NCI-H2171 treated with DMSO at 0.1 percent for 48 hours (cell line): Measurements from ENCODE around the gene HEPACAM.
A peak's percentile ranks its signal among the peaks of the same experiment; 100 is the strongest.

Experiments used
- DNase-seq: peaks from one replicate; lab custom pipeline; 2025; lab: John Stamatoyannopoulos, UW

HEPACAM gene

DNA sequence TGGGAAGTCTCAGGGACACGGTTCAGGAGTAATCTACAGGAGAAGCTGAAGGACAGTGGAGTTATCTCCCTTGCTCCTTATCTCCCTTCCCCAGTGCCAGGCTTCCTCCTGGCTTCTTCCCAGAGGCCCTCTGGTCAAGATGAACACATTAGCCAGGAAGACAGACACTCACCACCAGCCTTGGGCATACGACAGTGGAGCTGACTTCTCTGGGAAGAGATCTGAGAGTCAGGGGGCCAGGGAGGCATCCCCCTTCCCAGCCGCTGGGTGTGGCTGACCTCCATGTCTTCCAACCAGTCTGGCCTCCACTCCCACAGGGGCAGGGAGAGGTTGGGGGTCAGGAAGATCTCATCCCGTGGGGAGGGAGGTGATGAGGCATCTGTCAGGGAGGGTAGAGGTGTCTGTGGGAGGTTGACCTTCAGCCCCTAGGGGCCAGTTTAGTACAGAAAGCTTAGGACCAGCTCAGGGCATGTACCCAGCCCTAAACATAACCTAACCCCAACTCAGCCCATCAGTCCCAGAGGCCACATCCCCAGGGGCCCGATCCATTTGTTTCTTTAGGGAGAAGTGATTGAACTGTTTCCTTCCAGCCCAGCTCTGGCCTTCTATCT lies 50.9 kb downstream of the HEPACAM start:
- DNase-seq: no peak

DNA sequence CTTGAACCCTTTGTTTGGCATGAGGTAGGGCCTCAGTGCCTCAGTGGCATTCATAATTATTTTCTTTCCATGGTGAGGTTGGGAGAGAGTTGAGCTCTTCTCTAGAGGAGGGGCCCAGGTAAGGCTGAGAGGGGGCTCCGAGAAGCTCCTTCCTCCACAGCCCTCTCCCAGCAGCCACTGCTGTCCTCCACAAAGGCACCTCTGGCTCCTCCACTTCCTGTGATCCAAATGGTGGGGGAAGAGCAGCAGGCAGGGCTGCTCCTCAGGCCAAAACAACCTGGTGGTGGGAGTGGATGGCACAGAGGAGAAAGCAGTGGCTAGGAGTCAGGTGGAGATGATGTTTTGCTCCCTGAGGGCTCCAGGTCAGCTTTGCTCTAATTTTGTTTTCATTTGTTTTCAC lies 51.5 kb downstream of the HEPACAM start:
- DNase-seq: no peak

DNA sequence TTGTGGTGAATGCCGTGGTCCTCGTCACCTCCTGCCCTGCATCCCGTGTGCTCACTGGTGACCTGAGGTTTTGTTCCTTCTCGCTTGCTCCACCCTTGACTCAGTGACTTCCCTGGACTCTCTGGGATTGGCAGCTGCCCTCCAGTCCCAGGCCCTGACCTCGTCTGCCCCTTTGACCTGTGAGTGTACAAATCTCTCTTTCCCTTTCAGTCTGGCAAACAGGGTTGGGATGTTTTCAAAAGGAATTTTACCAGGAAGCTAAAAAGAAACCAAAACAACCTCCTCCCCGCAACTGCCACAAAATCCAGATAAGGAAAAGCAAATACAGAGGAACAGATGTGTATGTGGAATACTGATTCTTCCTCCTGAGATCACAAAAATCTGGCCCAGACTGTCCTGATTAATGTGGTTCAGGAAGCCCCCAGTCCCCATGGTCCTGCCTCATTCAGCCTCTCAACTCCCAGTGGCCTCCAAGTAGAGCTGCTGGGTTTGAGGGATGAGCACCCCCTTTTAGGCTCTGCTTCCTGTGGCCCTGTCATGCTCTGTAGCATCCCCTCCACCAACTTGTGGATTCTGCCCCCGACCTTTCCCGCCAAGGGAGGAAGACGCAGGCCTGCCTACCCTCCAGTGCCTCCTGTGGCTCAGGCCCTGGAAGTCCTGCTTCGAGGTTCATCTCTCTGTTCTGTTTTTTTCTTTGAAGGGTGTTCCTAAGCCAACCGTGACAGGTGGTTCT lies 53.3 kb downstream of the HEPACAM start:
- DNase-seq: peak; percentile 74

DNA sequence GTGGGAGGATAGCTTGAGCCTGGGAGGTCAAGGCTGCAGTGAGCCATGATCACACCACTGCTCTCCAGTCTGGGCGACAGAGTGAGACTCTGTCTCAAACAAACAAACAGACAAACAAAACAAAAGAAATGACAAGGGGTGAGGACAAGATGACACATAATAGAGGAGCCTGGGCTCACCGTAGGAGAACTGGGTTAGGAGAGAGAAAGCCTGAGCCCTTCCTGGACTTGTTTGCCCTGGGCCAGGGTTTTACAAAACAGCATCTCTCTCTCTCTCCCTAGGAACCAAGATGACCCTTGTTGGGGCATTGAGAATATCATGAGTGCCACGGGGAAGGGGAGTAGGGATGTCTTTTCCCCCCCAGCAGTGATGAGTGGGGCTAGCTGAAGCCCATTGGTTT lies 54.9 kb downstream of the HEPACAM start:
- no peak for DNase-seq

DNA sequence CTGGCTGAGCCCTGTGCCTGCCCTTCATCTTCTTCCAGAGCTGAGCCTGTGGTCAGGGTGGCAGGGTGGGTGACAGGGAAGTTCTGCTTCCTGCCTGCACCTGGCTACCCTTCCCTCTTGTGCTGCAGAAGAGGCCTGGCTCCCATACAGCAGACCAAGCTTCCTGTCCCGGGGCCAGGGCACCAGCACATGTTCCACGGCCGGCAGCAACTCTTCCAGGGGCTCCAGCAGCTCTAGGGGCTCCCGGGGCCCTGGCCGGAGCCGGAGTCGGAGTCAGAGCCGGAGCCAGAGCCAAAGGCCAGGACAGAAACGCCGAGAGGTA lies 55.6 kb downstream of the HEPACAM start:
- DNase-seq: no peak

DNA sequence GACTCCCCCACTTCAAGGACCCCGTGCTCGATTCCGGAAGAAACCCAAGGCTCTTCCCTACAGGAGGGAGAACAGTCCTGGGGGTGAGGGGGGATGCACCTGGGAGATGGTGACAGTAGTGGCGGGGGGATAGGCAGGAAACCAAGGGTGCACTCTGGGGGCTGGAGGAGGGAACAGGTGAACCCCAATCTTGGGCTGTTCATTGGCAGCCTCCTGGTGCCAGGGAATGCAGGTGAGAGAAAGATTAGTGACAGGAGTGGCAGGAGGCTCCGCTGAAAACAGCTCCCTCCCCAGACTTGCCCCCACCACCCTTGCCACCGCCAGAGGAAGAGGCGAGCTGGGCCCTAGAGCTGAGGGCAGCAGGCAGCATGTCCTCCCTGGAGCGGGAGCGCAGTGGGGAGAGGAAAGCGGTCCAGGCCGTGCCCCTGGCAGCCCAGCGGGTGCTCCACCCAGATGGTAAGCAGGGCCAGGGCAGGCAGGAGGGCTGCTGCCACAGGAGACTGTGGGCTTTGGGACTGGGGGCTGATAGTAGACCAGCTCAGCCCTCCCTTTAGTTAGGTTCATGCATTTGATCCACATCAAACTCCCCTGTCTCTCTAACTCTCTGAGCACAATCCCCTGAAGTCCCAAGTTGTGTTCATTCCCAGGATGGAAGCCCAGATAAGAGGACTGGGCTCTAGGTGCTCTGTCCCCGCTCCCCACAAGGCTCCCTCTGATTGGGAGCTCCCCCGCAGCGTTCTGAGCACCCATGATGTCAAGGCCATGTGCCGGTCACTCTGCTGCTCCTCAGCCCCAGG lies 56.2 kb downstream of the HEPACAM start:
- DNase-seq: no peak

DNA sequence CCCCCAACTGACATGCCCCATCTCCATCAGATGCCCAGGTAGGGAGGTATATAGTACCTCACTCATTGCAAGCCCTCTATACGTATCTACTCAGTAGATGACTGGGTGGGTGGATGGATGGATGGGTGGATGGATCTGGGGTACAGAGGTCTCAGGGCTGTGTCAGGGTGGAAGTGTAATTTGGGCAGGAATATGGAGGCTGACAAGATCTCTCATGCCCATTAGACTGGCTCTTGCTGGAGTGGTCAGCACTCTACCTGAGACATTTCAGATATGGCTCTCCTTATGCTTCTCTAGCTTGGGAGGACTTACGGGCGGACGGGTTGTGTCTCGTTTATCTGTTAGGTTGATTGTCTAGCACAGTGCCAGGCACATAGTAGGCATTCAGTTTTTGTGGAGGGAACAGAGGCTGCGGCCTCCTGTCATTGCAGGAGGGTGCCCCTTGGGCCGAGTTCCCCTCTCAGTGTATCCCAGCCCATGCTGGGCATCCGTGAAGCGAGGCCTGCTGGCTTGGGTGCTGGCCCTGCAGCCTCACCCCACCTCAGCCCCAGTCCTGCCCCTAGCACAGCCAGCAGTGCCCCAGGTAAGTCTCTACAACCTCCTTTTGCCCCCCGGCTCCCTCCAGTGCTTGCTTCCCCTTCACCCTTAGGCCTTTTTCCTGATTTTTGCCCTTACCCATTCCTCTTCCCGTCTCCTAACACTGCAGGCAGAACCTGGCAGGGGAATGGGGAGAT lies 56.9 kb downstream of the HEPACAM start:
- DNase-seq: no peak

DNA sequence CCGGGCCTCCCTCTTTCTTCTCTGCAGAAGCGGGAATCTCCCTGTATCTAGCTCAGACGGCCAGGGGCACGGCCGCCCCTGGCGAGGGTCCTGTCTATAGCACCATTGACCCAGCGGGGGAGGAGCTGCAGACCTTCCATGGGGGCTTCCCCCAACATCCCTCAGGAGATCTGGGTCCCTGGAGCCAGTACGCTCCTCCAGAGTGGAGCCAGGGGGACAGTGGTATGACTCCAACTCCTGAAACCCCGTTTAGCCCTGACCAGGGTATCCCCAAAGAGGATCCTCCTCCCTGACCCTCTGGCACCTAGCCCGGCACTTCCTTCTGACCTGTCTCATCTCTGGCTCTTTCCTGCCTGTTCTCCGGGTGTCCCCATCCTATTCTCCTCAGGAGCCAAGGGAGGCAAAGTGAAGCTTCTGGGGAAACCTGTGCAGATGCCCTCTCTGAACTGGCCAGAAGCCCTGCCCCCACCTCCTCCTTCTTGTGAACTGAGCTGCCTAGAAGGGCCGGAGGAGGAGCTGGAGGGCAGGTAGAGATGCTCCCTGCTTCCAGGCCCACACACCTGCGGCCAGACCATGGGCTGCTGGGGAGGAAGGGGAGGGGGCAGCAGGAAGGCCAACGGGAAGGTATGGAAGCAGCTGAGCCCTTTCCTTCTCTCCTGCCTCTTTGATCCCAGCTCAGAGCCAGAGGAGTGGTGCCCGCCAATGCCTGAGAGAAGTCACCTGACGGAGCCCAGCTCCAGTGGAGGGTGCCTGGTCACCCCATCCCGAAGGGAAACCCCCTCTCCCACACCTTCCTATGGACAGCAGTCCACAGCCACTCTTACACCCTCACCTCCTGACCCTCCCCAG lies 57.7 kb downstream of the HEPACAM start:
- DNase-seq: no peak

DNA sequence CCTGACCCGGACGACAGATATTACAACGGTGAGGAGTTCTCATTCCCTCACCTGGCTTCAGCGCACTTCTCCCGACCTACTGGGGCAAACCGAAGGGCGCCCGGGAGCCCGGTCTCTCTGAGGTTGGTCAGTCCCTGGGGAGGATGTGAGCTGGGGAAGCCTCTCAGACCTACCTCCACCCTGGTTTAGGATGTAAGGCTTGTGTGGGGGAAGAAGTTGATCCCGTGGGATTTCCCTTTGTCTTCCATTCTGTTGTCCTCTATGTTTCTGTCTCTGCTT lies 58.3 kb downstream of the HEPACAM start:
- no peak for DNase-seq

DNA sequence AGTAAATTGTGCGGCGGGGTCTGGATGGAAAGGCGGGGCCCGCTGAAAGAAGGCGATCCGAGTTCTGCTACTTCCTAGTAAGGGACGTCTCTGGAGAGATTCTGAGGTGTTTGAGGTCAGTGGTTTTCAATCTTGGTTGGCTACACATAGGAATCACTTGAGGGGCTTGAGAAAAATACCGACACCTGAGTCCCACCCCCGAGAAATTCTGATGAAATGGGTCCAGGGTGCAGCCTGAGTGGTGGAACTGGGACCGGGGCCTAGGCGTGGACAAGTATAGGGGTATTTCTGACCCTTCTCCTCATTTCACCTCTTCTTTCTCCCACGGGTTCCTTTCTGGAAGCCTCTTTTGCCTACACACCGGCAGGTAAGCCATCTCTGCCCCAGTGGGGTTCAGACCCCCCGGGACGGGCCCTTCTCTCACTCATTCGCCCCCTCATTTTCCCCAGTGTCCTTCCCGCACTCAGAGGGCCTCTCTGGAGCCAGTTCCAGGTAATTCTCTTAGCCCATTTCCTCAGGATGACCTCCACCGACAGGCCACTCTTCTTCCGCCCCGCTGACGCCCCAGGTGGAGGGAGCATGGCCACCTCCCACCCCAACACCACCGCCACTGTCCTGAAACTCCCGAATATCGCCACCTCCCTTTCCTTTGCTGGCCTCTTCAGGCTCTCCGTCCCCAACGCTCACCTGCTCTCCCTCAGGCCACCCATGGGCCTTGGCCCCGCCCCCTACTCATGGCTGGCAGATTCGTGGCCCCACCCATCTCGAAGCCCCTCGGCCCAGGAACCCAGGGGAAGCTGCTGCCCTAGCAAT lies 58.8 kb downstream of the HEPACAM start:
- no peak for DNase-seq

DNA sequence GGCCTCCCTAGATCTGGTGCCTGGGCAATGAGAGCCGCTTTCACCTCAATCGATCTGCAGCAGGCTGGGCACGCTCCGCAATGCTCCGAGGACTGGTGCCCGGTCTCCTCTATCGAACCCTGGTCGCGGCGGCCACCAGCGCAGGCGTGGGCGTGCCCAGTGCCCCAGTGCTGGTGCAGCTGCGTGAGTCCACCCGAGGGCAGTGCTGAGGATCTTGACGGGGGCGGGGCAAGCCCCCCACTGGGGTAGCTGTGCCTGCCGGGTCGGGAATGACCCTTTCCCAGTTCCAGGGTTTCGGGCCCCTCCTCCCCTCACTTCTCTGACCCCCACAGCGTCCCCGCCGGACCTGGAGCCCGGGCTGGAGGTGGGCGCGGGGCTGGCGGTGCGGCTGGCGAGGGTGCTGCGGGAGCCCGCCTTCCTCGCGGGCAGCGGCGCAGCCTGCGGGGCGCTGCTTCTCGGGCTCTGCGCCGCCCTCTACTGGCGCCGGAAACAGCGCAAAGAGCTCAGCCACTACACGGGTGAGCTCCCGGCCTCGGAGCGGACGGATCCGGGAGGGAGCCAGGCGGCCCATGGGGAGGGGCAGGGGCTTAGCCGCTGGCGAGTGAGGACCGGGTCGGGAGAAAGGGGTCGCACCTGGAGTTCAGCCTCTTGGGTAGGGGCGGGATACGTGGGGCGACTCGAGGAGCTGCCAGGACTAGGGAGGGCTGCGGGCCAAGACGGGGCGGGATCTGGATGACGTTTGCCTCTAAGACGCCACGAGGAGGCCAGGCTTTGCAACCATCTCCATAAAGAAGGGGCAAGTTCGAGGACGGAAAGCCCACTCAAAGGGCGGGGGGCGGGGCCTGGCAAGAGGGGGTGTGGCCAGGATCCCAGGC lies 59.7 kb downstream of the HEPACAM start:
- DNase-seq: peak; percentile 88

DNA sequence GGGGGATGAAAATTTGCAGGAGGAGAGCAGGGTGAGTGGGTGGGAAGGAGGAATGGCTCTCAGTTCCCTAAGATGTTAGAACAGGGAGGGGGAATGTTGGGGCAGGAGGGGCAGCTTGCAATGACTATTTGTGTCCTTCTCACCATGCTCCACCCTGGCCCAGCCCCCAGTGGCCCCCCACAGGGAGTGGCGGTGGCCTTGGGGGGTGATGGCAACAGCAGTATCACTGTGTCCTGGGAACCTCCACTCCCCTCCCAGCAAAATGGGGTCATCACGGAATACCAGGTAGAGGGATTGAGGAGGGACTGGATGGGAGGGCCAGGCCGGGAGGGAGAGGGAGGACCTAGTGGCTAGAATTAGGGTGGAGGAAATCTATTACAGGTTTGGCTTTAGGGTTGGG lies 60.4 kb downstream of the HEPACAM start:
- no peak for DNase-seq

DNA sequence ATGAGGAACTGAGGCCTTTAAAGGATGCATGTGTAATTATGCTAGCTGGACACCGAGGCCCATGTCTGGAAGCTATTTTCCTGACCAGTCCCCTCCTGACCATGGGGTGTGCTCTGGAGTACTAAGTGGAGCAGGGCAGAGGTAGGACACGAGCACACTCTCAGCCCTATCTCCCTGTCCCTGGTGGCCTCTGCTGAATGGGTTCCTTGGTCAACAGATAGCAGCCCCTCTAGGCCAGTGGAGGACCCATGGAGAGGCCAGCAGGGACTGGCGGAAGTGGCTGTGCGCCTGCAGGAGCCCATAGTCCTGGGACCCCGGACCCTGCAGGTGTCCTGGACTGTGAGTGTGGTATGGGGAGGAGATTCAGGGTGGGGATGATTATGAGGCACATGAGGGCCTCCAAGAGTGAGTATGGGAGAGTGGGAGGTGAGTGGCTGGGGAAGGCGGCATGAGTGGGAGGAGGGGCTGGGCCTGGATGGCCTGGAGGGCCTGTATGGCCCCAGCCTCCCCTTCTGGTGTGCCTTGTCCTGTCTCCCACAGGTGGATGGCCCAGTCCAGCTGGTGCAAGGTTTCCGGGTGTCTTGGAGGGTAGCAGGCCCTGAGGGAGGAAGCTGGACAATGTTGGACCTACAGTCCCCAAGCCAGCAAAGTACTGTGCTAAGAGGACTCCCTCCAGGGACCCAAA lies 61.1 kb downstream of the HEPACAM start:
- DNase-seq: no peak

DNA sequence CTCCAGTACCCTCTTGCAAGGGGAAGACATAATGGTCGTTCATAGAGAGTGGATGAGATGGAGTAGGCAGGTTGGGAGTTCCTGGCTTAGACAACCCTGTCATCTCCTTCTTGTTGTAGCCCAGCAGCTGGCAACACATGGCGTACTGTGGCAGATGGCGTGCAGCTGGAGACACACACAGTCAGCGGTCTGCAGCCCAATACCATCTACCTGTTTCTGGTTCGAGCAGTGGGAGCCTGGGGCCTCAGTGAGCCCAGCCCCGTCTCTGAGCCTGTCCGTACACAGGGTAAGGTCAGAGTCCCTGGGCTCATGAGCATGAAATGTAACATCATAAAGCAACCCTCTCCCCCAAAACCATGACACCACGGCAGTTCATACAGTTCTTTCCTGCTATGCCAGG lies 61.9 kb downstream of the HEPACAM start:
- peak; percentile 11 for DNase-seq

DNA sequence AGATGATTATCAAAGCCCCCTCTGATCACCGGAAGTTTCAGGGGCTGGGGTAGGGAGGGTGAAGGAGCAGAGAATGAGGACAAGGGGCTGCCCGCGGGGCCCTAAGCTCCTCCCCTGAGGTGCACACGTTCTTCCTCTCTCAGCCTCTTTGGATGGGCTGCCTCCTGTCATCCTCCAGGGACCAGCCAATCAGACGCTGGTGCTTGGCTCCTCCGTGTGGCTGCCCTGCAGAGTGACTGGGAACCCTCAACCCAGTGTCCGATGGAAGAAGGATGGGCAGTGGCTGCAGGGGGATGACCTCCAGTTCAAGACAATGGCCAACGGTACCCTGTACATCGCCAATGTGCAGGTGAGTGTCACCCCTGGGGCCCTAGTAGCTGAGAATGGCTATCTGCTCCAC lies 63.1 kb downstream of the HEPACAM start:
- no peak for DNase-seq

DNA sequence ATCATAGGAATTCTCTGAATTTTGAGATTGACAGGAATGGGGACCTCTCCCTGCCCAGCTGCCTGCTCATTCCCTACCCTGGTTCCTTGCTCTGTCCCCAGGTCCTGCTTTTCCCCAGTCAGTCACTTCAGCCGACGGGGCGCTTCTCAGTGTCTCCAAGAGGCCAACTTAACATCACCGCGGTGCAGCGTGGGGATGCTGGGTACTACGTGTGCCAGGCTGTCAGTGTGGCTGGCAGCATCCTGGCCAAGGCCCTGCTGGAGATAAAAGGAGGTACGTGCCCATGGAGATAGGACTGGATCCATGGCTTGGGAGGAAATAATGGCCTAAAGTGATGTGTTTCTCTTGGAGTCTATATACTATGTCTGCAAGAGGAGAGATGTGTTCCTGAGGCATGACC lies 63.6 kb downstream of the HEPACAM start:
- no peak for DNase-seq

DNA sequence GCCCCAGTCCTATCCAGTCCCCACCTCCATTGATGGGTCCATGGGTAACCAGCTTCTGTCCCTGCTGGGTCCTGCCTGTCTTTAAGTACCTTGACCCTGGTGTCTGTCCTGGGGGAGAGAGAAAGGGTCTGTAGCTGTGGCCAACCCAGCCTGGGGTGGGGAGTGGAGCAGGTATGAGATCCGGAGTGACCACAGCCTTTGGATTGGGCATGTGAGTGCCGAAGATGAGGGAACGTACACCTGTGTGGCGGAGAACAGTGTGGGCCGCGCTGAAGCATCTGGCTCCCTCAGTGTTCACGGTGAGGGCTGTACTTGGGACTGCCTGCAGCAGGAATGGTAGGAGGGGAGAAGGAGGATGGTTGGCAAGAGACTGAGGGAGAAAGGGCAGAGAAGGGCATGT lies 65.4 kb downstream of the HEPACAM start:
- DNase-seq: no peak

DNA sequence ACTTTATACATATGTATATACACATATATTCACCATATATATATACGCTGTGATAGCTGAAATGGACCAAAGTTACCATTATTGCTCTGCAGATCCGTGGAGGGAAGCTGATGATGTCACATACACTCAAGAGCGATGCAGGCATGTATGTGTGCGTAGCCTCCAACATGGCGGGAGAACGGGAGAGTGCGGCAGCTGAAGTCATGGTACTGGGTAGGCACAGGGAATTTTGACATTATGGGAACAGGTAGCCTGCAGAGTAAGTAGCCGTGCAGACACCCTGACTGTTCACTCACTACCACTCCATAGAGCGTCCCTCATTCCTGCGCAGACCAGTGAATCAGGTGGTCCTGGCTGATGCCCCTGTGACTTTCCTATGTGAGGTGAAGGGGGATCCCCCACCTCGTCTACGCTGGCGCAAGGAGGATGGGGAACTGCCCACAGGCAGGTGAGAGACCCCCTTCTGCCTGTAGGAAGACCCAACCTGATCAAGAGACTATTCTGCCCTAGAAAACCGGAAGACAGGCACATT lies 65.9 kb downstream of the HEPACAM start:
- DNase-seq: no peak

DNA sequence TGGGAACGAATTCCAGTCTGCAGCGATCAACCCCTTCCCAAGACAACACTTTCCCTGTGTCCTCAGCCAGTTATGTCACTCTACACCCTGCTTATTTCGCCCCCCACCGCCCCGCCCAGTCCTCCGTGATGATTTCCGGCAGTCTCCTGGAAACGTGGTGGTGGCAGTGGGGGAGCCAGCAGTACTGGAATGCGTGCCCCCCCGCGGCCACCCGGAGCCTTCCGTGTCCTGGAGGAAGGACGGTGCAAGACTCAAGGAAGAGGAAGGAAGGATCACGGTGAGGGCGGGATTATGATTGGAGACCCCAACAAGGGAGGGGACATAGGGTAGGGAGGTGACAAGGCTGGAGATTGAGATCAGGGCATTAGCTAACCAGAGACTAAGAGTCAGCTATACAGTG lies 66.5 kb downstream of the HEPACAM start:
- DNase-seq: no peak
